Superior temporal gyrus (tissue), 1 donor: ENCODE measurements around the gene ABHD12.

ENCODE experiments used
- DNase-seq: peaks from one replicate; pipeline ENCODE4 v3.0.0-alpha.2; 2016; ENCODE audit errors: extremely low spot score

ABHD12 gene

DNA sequence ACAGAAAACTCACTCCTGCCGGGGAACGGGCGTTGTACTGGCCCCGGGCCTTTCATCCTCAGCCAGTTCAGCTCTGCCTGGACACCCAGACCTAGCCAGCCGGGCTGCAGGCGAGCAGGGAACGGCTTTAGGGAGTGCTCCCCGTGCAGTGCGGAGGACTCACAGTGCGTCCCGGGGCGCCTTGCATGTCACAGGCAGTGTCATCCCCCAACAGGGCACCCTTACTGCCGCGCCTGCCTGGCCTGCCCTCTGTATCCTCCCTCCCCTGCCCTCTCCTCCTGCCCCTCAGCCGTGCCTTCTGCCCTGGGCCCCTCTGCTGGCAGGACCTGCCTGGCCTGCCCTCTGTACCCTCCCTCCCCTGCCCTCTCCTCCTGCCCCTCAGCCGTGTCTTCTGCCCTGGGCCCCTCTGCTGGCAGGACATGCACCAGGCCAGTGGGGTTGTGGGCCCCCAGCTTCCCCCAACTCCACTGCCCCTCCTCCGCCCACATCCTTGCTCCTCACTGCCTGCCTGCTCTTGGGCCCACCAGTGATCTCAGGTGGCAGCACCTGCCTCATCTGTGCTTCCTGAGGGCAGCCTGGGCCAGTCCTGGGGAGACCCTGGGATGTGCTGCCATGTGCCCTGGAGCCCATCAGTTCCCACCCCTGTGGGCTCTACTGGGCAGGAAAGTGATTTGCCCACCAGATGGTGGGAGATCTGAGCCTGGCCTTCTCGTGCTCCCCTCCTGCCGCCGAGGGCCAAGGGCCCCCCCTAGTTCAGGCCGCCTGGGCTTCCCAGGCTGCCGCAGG lies 99.8 kb downstream of the ABHD12 start:
- no peak for DNase-seq

DNA sequence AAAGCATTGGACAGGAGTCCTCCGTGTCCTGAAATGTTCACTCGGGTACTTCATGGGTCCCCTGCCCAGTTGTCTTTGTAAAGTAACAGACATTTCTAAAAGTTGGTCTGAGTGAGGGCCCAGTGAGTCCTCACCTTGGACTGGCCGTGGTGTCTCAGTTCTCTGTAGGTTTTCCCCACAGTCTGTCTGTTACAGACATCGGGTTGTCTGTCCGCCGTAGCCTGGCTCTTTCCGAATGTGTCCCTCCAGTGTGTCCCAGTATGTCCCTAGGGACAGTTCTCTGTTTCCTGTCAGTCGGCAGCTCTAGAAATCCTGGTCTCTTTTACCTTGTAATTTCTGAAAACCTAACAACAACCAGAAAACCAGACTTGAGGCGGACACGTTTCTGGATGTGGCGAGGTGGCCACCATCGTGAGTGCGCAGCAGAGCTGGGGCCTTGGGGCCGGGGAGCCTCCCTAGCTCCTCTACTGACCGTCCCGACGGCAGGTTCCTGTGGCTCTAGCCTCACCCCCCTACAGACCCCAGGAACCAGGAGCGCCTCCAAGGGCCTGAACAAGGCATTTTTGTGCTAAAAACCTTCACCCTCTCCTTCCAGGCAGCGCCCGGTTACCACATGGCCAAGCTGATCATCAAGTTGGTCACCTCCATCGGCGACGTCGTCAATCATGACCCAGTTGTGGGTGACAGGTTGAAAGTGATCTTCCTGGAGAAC lies 100.6 kb downstream of the ABHD12 start:
- DNase-seq: no peak

DNA sequence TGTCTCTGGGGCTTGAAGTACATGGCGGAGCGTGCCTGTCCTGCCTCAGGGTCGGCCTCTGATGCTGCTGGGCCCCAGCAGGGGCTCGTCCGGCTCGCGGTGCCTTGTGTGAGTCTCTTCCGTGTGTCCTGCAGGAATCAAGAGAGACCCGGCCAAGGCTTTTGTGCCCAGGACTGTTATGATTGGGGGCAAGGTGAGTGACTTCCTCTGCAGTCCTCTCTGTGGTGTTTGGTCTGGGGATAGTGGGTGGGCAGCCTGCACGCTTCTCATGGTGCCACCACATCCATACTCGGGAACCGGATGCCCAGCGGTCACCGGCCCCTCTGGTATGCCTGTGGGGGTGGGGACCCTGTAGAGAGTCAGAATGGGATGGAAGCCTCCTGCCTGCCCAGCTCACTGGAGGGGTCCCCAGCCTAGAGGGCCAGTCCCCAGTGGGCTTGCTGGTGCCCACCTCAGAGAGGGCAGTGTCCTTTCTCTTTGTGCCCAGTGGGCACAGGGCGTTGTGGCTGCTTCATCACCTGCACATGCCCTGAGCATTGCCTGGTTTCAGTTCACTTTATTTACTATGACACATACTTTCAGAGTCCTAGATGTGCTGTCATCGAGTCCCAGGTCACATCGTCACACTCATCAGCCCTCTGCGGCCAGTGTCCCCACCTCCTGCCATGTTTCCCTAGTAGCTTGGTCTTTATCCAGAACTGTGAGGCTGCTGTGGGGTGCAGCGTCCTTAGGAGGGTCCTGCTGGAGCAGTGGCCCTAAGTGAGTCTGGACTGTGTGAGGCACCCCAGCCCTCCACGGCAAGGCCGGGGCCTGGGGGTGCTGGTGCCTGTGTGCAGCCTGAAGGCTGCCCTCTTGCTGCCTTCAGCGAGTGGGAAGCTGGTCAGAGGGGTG lies 102.1 kb downstream of the ABHD12 start:
- DNase-seq: no peak

DNA sequence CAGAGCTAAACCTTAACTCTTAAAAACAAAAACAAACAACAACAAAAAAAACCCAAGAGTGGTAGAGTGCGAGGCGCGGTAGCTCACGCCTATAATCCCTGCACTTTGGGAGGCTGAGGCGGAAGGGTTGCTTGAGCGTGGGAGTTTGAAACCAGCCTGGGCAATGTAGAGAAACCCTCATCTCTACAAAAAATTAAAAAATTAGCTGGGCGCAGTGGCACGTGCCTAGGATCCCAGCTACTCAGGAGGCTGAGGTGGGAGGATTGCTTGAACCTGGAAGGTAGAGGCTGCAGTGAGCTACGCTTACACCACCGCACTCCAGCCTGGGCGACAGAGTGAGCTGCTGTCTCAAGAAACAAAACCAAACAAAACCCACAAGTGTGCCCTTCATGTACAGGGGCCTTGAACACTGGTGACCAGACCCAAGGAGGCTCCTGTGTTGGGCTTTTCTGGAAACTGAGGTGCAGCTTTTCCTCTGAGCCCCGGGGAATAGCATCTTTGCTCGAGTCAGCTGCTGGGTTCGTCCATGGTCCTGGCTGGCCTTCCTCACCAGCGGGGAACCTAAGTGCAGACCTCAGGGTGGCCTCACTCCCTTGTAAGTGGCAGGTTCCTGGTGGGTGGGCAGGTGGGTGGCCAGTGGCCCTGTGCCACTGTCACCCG lies 102.9 kb downstream of the ABHD12 start:
- no peak for DNase-seq

DNA sequence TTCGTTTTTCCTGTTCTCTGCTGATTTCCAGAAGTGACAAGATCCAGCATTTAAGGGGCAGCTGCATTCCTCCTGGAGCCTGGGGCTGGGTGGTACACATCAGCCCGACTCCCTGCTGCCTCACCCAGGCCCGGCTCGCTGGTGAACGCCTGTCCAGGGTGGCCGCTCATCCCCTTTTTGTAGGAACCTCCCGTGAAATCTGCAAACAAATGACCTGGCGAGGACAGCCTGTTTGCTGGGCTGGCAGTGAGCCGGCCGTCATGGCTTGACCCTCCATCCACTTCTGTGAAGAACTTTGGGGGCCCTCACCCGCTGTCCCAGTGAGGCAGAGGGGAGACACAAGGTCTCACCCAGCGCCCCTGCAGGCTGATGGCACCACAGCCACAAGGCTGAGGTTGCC lies 103.7 kb downstream of the ABHD12 start:
- no peak for DNase-seq

DNA sequence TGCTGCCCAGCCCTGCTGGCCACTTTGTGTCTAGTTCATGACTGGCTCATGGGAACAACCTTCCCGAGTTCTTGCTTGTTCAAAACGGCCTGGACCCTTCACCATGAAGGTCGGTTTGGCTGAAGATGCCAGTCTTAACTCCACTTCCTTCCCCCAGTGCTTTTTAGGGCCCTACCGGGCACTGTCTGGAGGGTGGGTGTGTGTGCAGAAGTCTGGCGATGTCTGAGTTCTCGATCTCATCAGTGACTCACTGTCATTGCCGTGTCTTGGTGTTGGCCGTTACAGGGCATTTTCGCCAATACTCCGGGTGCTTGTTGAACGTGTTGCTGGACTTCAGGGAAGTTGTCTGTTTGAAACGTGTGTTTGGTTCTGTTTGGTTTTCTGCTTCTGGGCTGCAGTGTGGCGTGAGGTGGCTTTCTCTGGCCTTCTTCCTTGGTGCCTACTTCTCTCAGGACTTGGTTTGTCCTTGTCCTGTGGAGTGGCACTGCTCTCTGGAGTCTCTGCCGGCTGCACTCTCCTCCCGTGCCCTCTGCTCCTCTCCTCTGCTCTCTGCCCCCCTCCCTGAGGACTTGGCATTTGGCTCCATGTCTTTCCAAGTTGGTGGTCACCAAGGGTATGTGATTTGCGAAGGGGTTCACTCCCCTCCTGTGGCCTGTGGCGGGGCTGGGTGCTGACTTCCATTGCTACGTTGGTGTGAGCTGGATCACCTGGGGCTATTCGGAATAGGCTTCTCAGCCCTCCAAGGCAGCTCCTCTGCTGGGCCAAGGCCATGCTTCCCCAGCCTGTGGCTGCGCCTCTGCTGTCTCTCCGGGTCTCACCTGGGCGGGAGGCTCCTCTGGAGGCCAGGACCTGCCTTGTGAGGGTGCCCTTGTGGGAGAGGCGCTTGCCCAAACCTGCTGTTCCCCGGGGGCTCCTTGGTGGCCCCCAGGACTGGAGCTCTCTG lies 104.5 kb downstream of the ABHD12 start:
- DNase-seq: no peak

DNA sequence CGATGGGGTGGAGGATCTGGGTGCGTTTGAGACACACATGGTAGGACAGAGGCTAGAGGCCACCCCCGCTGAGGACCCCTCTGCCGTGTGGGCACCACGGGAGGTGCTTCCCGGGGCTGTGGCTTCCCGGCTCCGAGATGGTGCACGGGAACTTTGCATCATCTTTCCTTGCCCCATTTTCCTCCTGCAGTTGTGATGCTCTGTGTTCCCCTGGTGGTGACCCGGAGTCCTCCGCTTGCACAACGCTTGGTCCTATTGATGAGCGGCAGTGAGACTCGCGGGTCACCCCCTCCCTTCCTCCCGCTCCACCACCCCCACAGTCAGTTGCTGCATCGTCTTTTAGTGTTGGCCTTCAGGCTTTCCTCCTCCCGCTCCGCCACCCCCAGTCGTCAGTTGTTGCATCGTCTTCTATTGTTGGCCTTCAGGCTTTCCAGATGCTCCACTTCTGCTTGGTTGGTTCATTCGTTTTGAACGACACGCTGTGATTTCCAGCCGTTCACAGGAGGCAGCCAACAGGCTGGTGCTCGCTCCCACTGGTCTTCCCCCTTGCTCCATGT lies 105.5 kb downstream of the ABHD12 start:
- DNase-seq: no peak

DNA sequence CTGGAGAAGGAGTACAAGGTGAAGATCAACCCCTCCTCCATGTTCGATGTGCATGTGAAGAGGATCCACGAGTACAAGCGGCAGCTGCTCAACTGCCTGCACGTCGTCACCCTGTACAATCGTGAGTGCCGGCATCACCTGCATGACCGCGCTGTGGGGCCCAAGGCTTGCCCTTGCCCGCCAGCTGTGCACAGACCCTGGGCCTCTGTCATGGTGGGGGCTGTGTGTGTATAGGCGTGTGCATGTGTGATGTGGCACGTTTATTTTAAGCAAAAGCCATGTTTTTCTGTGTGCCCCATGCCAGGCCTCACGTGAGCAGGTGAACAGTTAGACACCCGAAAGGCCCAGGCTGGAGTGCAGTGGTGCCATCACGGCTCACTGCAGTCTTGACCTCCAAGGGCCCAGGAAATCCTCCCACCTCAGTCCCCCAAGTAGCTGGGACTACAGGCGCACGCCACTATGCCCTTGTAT lies 106.5 kb downstream of the ABHD12 start:
- no peak for DNase-seq

DNA sequence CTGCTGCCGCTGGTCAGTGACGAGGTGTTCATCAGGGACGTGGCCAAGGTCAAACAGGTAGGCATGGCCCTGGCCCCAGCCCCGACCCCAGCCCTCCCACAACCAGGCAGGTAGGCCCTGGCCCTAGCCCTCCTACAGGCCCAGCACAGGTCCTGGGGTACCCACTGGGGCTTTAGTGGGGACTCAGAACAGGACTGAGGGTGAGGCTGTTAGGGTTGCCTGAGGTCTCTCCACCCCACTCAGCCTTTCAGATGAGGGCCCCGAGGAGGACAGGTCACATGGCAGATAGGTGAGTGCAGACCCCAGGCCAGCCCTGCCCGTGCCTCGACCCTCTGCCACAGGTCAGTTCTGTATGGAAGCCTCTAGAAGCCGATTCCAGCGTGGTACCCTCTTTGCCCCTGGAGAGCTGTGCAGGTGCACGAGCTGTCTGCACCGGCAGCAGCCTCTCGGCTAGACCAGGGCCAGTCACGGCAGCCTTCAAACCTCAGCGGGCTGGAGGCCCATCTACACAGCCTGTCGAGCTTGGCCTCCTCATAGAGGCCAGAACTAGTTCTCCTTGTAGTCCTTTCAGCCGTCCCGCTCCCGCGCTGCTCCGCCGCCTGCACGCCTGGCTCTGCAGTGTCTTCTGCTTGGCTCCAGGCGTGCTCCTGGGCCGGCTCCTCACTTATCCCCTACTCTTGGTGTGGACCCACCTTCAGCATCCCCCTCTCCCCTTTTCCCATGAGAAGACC lies 107.2 kb downstream of the ABHD12 start:
- DNase-seq: no peak

DNA sequence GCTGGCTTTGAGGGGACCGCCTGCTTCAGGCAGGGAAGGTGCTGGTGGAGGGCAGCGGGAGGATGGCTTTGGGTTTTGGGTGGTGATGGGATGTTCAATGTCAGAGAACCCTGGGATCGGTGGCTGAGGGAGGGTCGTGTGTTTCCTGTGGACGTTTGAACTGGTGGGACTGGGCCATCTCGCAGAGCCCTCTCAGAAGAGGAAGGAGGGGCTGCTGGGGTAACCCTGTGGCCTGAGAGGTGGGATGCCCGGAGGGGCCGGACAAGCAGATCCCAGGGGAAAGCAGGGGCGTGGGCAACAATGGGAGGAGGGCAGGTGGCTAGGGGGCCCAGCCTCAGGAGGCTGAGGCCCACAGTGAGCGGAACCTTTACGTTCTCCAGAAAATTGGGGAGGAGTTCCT lies 107.8 kb downstream of the ABHD12 start:
- no peak for DNase-seq

DNA sequence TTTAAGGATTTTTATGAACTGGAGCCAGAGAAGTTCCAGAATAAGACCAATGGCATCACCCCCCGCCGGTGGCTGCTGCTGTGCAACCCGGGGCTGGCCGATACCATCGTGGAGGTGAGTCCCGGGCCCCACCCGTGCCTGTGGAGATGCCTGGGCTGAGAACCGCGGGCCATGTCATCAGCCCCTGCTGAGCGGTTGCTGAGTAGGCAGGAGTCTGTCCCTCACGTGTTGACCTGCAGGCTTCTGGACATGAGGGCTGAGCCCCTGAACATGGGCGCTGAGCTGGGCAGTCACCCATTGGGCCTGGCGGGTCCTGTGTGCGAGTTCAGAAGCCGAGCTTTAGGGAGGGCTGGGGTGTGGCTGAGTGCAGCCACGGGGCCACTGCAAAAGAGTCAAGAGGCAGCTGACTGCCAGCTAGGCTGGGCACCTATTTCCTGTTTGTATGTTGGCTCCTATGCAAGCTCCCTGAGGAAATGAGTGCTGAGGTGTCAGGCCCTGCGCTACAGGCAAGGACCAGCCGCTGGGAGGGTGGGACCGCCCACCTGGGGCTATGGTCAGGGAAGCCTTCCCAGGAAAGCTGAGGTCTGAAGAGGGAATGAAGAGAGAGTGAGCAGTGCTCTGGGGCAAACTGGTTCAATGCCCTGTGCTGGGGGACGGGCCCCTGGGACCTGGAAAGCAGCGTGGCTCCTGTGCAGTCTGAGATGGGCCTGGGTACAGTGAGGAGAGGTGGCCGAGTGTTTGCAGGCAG lies 108.4 kb downstream of the ABHD12 start:
- no peak for DNase-seq

DNA sequence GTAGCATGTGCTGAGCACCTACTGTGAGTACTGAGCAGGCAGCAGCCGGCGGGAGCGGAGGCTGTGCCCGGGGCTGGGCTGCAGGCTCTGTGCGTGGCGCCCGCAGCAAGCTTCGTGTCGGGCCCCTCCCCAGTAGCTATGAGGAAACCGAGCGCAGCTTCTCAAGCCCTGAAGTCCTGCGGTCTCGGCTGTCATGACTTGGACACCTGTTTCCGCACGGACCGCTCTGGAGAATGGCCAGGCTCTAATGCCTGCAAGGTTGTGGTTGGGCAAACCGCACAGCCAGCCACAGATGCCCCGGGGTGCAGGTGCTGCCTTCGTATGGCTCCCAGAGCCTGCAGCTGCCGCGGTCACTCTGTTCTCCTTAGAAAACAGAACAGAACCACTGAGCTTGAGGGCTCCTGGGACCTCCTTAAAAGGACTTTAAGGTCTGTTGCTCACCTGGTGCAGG lies 109.1 kb downstream of the ABHD12 start:
- DNase-seq: no peak

DNA sequence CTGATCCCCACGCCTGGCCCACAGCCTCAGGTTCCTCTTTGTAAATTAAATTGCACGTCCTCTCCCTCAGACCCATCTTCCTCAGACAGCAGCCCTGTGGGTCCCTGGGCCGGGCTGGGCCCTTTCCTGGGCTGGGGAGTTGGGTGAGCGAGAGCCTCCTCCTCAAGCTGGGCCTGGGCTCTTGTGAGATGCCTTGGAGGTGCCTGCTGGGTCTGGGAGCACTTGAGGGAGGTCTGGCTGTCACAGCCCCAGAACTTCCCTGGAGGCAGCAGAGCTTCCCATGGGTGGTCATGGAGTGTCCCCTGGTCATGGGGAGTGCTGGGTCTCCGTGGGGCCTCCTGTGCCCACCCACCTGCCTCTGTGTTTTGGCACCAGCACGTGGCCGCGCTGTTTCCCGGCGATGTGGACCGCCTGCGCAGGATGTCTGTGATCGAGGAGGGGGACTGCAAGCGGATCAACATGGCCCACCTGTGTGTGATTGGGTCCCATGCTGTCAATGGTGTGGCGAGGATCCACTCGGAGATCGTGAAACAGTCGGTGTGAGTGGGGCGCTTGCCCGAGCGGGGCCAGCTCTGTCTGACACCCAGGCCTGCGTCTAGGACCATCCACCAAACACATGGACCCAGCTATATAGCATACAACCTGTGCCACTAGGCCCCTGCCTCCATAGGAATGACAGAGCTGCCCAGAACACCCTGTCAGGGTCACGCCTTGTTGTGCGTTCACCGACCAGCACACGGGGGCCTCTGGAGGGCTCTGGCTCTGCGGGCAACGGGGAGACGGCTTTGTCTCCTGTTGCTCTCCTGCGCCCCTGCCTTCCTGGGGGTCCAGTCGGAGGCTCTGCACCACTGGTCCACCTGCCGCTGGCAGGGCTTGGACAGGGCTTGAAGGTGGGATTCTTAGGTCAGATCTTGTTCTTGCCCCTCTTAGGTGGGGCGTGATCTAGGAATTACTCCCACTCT lies 109.8 kb downstream of the ABHD12 start:
- DNase-seq: no peak

DNA sequence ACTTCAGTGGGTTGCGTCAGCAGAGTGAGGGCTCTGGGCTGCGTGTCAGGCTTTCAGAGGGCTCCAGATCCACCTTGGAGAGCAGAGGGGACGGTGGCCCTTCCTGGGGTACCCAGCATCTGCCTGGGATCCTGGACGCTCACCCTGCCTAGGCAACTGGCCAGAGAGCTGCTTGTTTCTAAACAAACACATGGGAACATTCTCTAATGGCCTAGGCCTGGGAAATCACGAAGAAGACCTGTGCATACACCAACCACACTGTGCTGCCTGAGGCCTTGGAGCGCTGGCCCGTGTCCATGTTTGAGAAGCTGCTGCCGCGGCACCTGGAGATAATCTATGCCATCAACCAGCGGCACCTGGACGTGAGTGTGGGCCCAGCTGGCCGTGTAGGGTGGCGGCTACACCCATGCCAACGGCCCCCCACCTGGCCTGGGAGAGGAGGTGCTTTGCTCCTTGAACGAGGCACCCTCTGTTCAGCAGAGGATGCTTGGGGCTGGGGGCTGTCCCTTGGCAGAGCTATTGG lies 110.5 kb downstream of the ABHD12 start:
- DNase-seq: no peak

DNA sequence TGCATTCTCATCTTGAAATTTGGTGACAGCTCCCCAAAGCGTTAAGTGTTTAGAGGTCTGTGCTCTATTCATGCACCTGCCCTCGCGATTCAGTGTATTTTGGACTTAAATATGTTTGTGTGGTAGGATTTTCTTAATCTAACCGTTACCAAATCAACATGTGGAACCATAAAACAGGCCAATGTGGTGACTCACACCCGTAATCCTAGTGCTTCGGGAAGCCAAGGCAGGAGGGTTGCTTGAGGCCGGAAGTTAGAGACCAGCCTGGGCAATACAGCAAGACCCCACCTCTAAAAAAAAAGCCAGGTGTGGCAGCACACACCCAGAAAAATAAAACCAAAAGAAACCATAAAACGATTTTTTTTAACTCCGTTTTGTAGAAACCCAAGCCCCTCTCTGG lies 111.2 kb downstream of the ABHD12 start:
- DNase-seq: no peak

DNA sequence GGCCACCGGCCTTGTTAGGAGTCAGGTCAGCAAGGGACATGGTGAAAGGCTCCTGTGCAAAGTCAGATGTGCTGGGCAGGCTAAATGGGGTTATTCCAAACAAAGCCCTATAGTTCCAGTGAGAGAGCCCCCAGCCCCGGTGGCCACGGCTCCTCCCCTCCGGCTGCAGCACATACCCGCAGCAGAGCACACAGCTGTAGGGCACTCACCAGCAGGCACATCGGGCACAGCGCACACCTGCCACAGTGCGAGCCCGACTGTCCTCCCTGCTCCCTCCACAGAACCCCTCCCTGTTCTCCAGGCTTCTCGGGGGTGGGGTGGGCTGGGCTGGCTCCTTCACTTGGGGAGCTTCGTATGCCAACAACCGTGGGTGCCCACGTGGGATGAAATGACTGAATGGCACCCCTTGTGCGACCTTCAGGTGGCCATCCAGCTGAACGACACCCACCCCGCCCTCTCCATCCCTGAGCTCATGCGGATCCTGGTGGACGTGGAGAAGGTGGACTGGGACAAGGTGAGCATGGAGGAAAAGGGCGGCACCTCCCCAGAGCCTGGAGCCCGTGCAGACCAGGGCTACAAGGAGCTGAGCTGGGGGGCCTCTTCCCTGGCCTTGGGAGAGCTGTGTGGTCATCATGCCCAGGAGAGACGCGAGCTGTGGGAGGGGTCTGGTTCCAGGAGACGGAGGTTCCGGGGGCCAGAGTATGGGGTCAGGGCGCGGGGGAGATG lies 111.8 kb downstream of the ABHD12 start:
- DNase-seq: no peak
